Measurements from ENCODE around the gene DLGAP1. TPM values are rescaled to one million over a fixed set of nuclear protein-coding genes. Genes with fewer than 3 reads are reported as not detected.

DLGAP1 gene
- total and polyA plus RNA-seq, 2 experiments from 2014 or later: 17.0 to 48.5 TPM

DNA sequence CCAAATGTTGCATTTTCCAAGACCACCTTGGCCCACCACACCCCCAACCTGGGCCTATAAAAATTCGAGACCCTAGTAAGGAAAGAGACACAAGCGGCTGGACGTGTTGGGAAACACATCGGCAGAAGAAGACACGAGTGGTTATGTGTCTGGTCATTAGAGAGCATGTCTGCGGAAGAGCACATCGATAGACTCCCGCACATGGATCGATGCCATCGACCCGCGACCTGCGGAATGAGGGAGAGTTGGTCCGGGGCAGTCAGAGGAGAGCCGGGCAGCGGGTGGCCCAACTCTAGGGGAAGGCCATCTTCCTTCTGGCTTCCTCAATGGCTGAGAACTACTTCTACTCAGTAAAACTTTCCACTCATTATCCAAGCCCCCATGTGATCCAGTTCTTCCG, 785.7 kb downstream of the DLGAP1 start:
- ATAC-seq: no peak
- Mint-ChIP-seq H3K27me3 (ENCODE audit: insufficient read depth, low read depth, poor library complexity) (peaks cover 10% of the 10 kb centered on the region), H3K27ac (no peak overlapping the region)

More for the DNA sequence above, 785.7 kb downstream of the DLGAP1 start:
- Histone ChIP-seq H4K20me1 (replicated peaks; ENCODE audit: insufficient read depth) (no peaks in the 10 kb centered on the region), H3K4me2 (no peak overlapping the region), H3K4me1 (ENCODE audit: insufficient read depth) (peaks cover 13% of the 10 kb centered on the region), H3K4me3 (no peak overlapping the region), H3K79me2 (replicated peaks; ENCODE audit: insufficient read depth) (no peaks in the 10 kb centered on the region), H3F3A (replicated peaks; ENCODE audit: low read depth) (peaks cover 3% of the 10 kb centered on the region; the same call in 1 of the 2 replicates), H3K27ac (ENCODE audit: low read depth) (0 out of 2 replicates have a peak overlapping the region, but pooled peaks have one; percentile 18), H3K36me3 (ENCODE audit: insufficient read depth) (no peaks in the 10 kb centered on the region), H3K9me2 (ENCODE audit: insufficient read depth) (no peaks in the 10 kb centered on the region), H2AFZ (no peak overlapping the region), H3K27me3 (ENCODE audit: insufficient read depth) (no peaks in the 10 kb centered on the region)
- Mint-ChIP-seq H3K36me3 (ENCODE audit: low read depth) (peaks cover 2% of the 10 kb centered on the region; the same call in 1 of the 3 replicates), H3K9me3 (no peaks in the 10 kb centered on the region), H3K4me3 (no peak overlapping the region), H3K4me1 (peaks cover 41% of the 10 kb centered on the region)
- TF ChIP-seq STAT1 (IDR thresholded peaks at IDR 0.05; ENCODE audit: unreplicated experiment): no peak
- TF ChIP-seq, protein P1, sequence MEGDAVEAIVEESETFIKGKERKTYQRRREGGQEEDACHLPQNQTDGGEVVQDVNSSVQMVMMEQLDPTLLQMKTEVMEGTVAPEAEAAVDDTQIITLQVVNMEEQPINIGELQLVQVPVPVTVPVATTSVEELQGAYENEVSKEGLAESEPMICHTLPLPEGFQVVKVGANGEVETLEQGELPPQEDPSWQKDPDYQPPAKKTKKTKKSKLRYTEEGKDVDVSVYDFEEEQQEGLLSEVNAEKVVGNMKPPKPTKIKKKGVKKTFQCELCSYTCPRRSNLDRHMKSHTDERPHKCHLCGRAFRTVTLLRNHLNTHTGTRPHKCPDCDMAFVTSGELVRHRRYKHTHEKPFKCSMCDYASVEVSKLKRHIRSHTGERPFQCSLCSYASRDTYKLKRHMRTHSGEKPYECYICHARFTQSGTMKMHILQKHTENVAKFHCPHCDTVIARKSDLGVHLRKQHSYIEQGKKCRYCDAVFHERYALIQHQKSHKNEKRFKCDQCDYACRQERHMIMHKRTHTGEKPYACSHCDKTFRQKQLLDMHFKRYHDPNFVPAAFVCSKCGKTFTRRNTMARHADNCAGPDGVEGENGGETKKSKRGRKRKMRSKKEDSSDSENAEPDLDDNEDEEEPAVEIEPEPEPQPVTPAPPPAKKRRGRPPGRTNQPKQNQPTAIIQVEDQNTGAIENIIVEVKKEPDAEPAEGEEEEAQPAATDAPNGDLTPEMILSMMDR (conservative IDR thresholded peaks at IDR 0.05; ENCODE audit: low read depth in 2 of 2): no peak
- no peak for TF ChIP-seq JUNB (IDR thresholded peaks at IDR 0.05; ENCODE audit: unreplicated experiment)
- TF ChIP-seq, protein P2, sequence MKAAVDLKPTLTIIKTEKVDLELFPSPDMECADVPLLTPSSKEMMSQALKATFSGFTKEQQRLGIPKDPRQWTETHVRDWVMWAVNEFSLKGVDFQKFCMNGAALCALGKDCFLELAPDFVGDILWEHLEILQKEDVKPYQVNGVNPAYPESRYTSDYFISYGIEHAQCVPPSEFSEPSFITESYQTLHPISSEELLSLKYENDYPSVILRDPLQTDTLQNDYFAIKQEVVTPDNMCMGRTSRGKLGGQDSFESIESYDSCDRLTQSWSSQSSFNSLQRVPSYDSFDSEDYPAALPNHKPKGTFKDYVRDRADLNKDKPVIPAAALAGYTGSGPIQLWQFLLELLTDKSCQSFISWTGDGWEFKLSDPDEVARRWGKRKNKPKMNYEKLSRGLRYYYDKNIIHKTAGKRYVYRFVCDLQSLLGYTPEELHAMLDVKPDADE (IDR thresholded peaks at IDR 0.05): no peak
- no peak for TF ChIP-seq ZNF114 (CRISPR knock-in tag; IDR thresholded peaks at IDR 0.05)
- TF ChIP-seq CREB1 (CRISPR knock-in tag; IDR thresholded peaks at IDR 0.05; ENCODE audit: low read depth): no peak
- no peak for TF ChIP-seq NANOG (IDR thresholded peaks at IDR 0.05; ENCODE audit: borderline replicate concordance)
- no peak for TF ChIP-seq EZH2 (IDR thresholded peaks at IDR 0.05; ENCODE audit: low read depth, unreplicated experiment)
- no peak for TF ChIP-seq ZNF331 (CRISPR knock-in tag; IDR thresholded peaks at IDR 0.05; ENCODE audit: low read depth)
- TF ChIP-seq, protein P3, sequence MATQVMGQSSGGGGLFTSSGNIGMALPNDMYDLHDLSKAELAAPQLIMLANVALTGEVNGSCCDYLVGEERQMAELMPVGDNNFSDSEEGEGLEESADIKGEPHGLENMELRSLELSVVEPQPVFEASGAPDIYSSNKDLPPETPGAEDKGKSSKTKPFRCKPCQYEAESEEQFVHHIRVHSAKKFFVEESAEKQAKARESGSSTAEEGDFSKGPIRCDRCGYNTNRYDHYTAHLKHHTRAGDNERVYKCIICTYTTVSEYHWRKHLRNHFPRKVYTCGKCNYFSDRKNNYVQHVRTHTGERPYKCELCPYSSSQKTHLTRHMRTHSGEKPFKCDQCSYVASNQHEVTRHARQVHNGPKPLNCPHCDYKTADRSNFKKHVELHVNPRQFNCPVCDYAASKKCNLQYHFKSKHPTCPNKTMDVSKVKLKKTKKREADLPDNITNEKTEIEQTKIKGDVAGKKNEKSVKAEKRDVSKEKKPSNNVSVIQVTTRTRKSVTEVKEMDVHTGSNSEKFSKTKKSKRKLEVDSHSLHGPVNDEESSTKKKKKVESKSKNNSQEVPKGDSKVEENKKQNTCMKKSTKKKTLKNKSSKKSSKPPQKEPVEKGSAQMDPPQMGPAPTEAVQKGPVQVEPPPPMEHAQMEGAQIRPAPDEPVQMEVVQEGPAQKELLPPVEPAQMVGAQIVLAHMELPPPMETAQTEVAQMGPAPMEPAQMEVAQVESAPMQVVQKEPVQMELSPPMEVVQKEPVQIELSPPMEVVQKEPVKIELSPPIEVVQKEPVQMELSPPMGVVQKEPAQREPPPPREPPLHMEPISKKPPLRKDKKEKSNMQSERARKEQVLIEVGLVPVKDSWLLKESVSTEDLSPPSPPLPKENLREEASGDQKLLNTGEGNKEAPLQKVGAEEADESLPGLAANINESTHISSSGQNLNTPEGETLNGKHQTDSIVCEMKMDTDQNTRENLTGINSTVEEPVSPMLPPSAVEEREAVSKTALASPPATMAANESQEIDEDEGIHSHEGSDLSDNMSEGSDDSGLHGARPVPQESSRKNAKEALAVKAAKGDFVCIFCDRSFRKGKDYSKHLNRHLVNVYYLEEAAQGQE (IDR thresholded peaks at IDR 0.05; ENCODE audit: unreplicated experiment): no peak
- TF ChIP-seq, protein P4, sequence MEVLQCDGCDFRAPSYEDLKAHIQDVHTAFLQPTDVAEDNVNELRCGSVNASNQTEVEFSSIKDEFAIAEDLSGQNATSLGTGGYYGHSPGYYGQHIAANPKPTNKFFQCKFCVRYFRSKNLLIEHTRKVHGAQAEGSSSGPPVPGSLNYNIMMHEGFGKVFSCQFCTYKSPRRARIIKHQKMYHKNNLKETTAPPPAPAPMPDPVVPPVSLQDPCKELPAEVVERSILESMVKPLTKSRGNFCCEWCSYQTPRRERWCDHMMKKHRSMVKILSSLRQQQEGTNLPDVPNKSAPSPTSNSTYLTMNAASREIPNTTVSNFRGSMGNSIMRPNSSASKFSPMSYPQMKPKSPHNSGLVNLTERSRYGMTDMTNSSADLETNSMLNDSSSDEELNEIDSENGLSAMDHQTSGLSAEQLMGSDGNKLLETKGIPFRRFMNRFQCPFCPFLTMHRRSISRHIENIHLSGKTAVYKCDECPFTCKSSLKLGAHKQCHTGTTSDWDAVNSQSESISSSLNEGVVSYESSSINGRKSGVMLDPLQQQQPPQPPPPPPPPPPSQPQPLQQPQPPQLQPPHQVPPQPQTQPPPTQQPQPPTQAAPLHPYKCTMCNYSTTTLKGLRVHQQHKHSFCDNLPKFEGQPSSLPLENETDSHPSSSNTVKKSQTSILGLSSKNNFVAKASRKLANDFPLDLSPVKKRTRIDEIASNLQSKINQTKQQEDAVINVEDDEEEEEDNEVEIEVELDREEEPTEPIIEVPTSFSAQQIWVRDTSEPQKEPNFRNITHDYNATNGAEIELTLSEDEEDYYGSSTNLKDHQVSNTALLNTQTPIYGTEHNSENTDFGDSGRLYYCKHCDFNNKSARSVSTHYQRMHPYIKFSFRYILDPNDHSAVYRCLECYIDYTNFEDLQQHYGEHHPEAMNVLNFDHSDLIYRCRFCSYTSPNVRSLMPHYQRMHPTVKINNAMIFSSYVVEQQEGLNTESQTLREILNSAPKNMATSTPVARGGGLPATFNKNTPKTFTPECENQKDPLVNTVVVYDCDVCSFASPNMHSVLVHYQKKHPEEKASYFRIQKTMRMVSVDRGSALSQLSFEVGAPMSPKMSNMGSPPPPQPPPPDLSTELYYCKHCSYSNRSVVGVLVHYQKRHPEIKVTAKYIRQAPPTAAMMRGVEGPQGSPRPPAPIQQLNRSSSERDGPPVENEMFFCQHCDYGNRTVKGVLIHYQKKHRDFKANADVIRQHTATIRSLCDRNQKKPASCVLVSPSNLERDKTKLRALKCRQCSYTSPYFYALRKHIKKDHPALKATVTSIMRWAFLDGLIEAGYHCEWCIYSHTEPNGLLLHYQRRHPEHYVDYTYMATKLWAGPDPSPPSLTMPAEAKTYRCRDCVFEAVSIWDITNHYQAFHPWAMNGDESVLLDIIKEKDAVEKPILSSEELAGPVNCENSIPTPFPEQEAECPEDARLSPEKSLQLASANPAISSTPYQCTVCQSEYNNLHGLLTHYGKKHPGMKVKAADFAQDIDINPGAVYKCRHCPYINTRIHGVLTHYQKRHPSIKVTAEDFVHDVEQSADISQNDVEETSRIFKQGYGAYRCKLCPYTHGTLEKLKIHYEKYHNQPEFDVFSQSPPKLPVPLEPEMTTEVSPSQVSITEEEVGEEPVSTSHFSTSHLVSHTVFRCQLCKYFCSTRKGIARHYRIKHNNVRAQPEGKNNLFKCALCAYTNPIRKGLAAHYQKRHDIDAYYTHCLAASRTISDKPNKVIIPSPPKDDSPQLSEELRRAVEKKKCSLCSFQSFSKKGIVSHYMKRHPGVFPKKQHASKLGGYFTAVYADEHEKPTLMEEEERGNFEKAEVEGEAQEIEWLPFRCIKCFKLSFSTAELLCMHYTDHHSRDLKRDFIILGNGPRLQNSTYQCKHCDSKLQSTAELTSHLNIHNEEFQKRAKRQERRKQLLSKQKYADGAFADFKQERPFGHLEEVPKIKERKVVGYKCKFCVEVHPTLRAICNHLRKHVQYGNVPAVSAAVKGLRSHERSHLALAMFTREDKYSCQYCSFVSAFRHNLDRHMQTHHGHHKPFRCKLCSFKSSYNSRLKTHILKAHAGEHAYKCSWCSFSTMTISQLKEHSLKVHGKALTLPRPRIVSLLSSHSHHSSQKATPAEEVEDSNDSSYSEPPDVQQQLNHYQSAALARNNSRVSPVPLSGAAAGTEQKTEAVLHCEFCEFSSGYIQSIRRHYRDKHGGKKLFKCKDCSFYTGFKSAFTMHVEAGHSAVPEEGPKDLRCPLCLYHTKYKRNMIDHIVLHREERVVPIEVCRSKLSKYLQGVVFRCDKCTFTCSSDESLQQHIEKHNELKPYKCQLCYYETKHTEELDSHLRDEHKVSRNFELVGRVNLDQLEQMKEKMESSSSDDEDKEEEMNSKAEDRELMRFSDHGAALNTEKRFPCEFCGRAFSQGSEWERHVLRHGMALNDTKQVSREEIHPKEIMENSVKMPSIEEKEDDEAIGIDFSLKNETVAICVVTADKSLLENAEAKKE (CRISPR knock-in tag; IDR thresholded peaks at IDR 0.05): no peak
- DNase-seq (ENCODE audit: low spot score): no peak

All from GM23338 (cell line).